A549 (cell line): ENCODE measurements around the gene CLDN11. TPM values are rescaled to one million over a fixed set of nuclear protein-coding genes. Genes with fewer than 3 reads are reported as not detected.

Experiments used
- ATAC-seq, 2 experiments: fragments of 200-7000 bp in 1 of 2; fragments of >200 bp in 1 of 2; cut with Nextera tagmentation in 1 of 2; cut with Tn5 transposase in 1 of 2; 3 replicates each; pipeline versions ENCODE4 v1.8.0 to v1.9.1; 2018 to 2020; ENCODE audit warnings: mild to moderate bottlenecking in 1 of 2, moderate library complexity in 1 of 2
- CTCF ChIA-PET: fragments of 300-600 bp; sonication (Branson Sonifier 250); formaldehyde crosslinking; extraction: SDS; loops from one replicate; lab custom pipeline; 2021; ENCODE audit warnings: antibody characterized with exemption, inconsistent platforms; lab: Yijun Ruan, JAX
- POLR2A ChIA-PET: fragments of 350-600 bp; formaldehyde crosslinking; extraction: SDS; loops from one replicate; lab custom pipeline; 2021; ENCODE audit warnings: antibody characterized with exemption, inconsistent platforms; lab: Yijun Ruan, JAX
- DNase-seq, 2 experiments: peaks; one replicate each; pipeline versions ENCODE4 v3.0.0 to v3.0.0-alpha.2; 2011 to 2016; ENCODE audit warnings: low read depth in 1 of 2, low spot score in 1 of 2
- FAIRE-seq: peaks from 2 replicates; lab custom pipeline; 2011; peaks lifted over from hg19 to GRCh38; lab: Jason Lieb, UNC
- H3K27ac ChIP-seq, 2 experiments: fragments of >200 bp; sonication (Bioruptor Twin); formaldehyde crosslinking; 3 replicates each; pipeline ENCODE4 v1.5.1; 2016 to 2017
- H3K4me1 ChIP-seq: fragments of >200 bp; sonication (Bioruptor Twin); formaldehyde crosslinking; 3 replicates; pipeline ENCODE4 v1.6.1; 2016
- H3K4me2 ChIP-seq: fragments of >200 bp; sonication (Bioruptor Twin); formaldehyde crosslinking; 3 replicates; pipeline ENCODE4 v1.6.1; 2016
- H3K4me3 ChIP-seq: fragments of >200 bp; sonication (Bioruptor Twin); formaldehyde crosslinking; 3 replicates; pipeline ENCODE4 v1.5.1; 2016
- H3K9me3 ChIP-seq: fragments of >200 bp; sonication (Bioruptor Twin); formaldehyde crosslinking; 3 replicates; pipeline ENCODE4 v1.6.1; 2016
- ATOH8 ChIP-seq: fragments of 250-450 bp; sonication (Bioruptor Pico); IDR thresholded peaks from 2 replicates; pipeline ENCODE4 v1.5.0; 2020; ENCODE audit warnings: low read depth, mild to moderate bottlenecking, moderate library complexity
- BHLHE40 ChIP-seq: IDR thresholded peaks from 2 replicates; pipeline ENCODE4 v1.6.1; 2012; ENCODE audit warnings: low read depth, low read length, inconsistent platforms
- CBX2 ChIP-seq: fragments of 200-600 bp; sonication (generic); IDR thresholded peaks from 2 replicates; pipeline ENCODE4 v1.6.1; 2016; ENCODE audit warnings: low read depth, mild to moderate bottlenecking, borderline replicate concordance
- CBX8 ChIP-seq: fragments of 200-600 bp; sonication (generic); IDR thresholded peaks from 2 replicates; pipeline ENCODE4 v1.6.1; 2016
- CHD2 ChIP-seq: fragments of 150-350 bp; IDR thresholded peaks from 2 replicates; pipeline ENCODE4 v1.6.1; 2014; ENCODE audit warnings: low read length; ENCODE audit not compliant: partially characterized antibody
- CHD4 ChIP-seq: fragments of 200-600 bp; sonication (generic); IDR thresholded peaks from 2 replicates; pipeline ENCODE4 v1.6.1; 2016; ENCODE audit warnings: antibody characterized with exemption, mild to moderate bottlenecking, borderline replicate concordance
- ELK1 ChIP-seq: fragments of 150-350 bp; IDR thresholded peaks from 2 replicates; pipeline ENCODE4 v1.6.1; 2014; ENCODE audit warnings: low read depth, mild to moderate bottlenecking, low read length
- GATA3 ChIP-seq: IDR thresholded peaks from 2 replicates; pipeline ENCODE4 v1.6.1; 2012; ENCODE audit warnings: borderline replicate concordance
- HES2 ChIP-seq: fragments of >200 bp; sonication (Bioruptor Twin); formaldehyde crosslinking; IDR thresholded peaks from 2 replicates; pipeline ENCODE4 v1.6.1; 2016
- HOXB13 ChIP-seq: fragments of 250-450 bp; sonication (Bioruptor Pico); IDR thresholded peaks from 2 replicates; pipeline ENCODE4 v1.5.0; 2020; ENCODE audit warnings: low read depth, mild to moderate bottlenecking, moderate library complexity
- HOXB5 ChIP-seq: fragments of 250-450 bp; sonication (Bioruptor Pico); IDR thresholded peaks from 2 replicates; pipeline ENCODE4 v1.5.0; 2020; ENCODE audit warnings: mild to moderate bottlenecking, moderate library complexity
- JUN ChIP-seq, 2 experiments: fragments of >200 bp; sonication (Bioruptor Twin); formaldehyde crosslinking; IDR thresholded peaks; 2 replicates in 1 of 2; 3 replicates in 1 of 2; pipeline ENCODE4 v1.6.1; 2016 to 2017
- JUNB ChIP-seq: fragments of >200 bp; sonication (Bioruptor Twin); formaldehyde crosslinking; IDR thresholded peaks from 2 replicates; pipeline ENCODE4 v1.6.1; 2016
- KDM5A ChIP-seq: fragments of 200-600 bp; sonication (generic); IDR thresholded peaks from 2 replicates; pipeline ENCODE4 v1.6.1; 2016; ENCODE audit warnings: antibody characterized with exemption, mild to moderate bottlenecking
- MAX ChIP-seq: IDR thresholded peaks from 2 replicates; pipeline ENCODE4 v1.6.1; 2012
- NFE2L2 ChIP-seq: fragments of 150-350 bp; conservative IDR thresholded peaks from 2 replicates; pipeline ENCODE4 v1.6.1; 2014; ENCODE audit warnings: low read length
- NPAS2 ChIP-seq: fragments of 250-450 bp; sonication (Bioruptor Pico); IDR thresholded peaks from 2 replicates; pipeline ENCODE4 v1.8.0; 2022; ENCODE audit warnings: mild to moderate bottlenecking, moderate library complexity, borderline replicate concordance
- NR3C1 ChIP-seq: fragments of >200 bp; sonication (Bioruptor Twin); formaldehyde crosslinking; IDR thresholded peaks from 3 replicates; pipeline ENCODE4 v1.6.1; 2017
- POLR2A ChIP-seq: IDR thresholded peaks from 2 replicates; pipeline ENCODE4 v1.6.1; 2012; ENCODE audit warnings: mild to moderate bottlenecking, low read length
- POLR2AphosphoS2 ChIP-seq: conservative IDR thresholded peaks from 2 replicates; pipeline ENCODE4 v1.6.1; 2012; ENCODE audit warnings: low read length, improper control_type of control experiment, inconsistent platforms
- RAD21 ChIP-seq, 2 experiments: fragments of >200 bp in 1 of 2; sonication (Bioruptor Twin) in 1 of 2; formaldehyde crosslinking in 1 of 2; IDR thresholded peaks in 1 of 2; conservative IDR thresholded peaks in 1 of 2; 2 replicates in 1 of 2; 3 replicates in 1 of 2; pipeline ENCODE4 v1.6.1; 2012 to 2018; ENCODE audit warnings: inconsistent platforms in 1 of 2
- RARB ChIP-seq: fragments of 250-450 bp; sonication (Bioruptor Pico); IDR thresholded peaks from 2 replicates; pipeline ENCODE4 v1.8.0; 2021; ENCODE audit warnings: mild to moderate bottlenecking, moderate library complexity
- REST ChIP-seq: fragments of 200-600 bp; sonication (generic); IDR thresholded peaks from 2 replicates; pipeline ENCODE4 v1.6.1; 2016; ENCODE audit warnings: antibody characterized with exemption, mild to moderate bottlenecking, moderate library complexity
- RFX5 ChIP-seq: fragments of 450-650 bp; IDR thresholded peaks from 2 replicates; pipeline ENCODE4 v1.7.1; 2014; ENCODE audit warnings: antibody characterized with exemption, mild to moderate bottlenecking, moderate library complexity
- TFCP2L1 ChIP-seq: fragments of 250-450 bp; sonication (Bioruptor Pico); IDR thresholded peaks from 2 replicates; pipeline ENCODE4 v1.5.0; 2021; ENCODE audit warnings: mild to moderate bottlenecking
- ZFP36 ChIP-seq: fragments of 450-650 bp; IDR thresholded peaks from 2 replicates; pipeline ENCODE4 v1.6.1; 2014; ENCODE audit warnings: borderline replicate concordance; ENCODE audit not compliant: partially characterized antibody
- ZNF302 ChIP-seq: fragments of 250-450 bp; sonication (Bioruptor Pico); IDR thresholded peaks from 2 replicates; pipeline ENCODE4 v1.9.0; 2021; ENCODE audit warnings: inconsistent platforms, mild to moderate bottlenecking, moderate library complexity
- ZSCAN20 ChIP-seq: fragments of 250-450 bp; sonication (Bioruptor Pico); IDR thresholded peaks from 2 replicates; pipeline ENCODE4 v1.8.0; 2022; ENCODE audit warnings: mild to moderate bottlenecking, moderate library complexity
- WGBS: methylation state at CpG from one replicate; pipeline ENCODE4 v1.1.6; 2017; ENCODE audit errors: missing lambda C conversion rate; 5-methylcytosine and 5-hydroxymethylcytosine counted together
- polyA plus RNA-seq, 4 experiments: library from polyadenylated mRNA; depleted of rRNA in 3 of 4; stranded (reverse); fragments of >200 nt; fragmentation: RNase III in 1 of 4; extraction: RNeasy Plus Mini Kit Qiagen cat#74134 plus additional on column Dnase treatment in 1 of 4; gene quantifications; 2 replicates in 3 of 4; 3 replicates in 1 of 4; pipeline ENCODE4 v1.2.3, GENCODE V29; 2011 to 2017

Gene CLDN11
- polyA plus RNA-seq, 2 of the 4 experiments (the other 2 are of a cell fraction) = 0.44 to 0.56 TPM

GRCh38 chr3:170454509-170454908 is 35.8 kb downstream of the CLDN11 start:
- POLR2A ChIA-PET = no interaction called here
- ATAC-seq = no peak
- FAIRE-seq = no peak
- H3K27ac ChIP-seq = no peak overlapping the region
- no peak overlapping the region for H3K4me3 ChIP-seq
- WGBS = 71% methylated on average over 6 of the region's 6 CpGs
- CTCF ChIA-PET = no interaction called here
- H3K4me1 ChIP-seq = no peaks in the 10 kb centered on the region
- no peak overlapping the region for H3K4me2 ChIP-seq
- no peaks in the 10 kb centered on the region for H3K9me3 ChIP-seq
- TF ChIP-seq CBX2 (no peak), CBX8 (no peak), ZFP36 (no peak), ZNF302 (CRISPR knock-in tag) (no peak), RFX5 (no peak), GATA3 (no peak), POLR2A (no peak), CHD4 (no peak), KDM5A (no peak), ZSCAN20 (CRISPR knock-in tag) (no peak), NR3C1 (no peak), JUNB (no peak), JUN (IDR thresholded peaks at IDR 0.05) (no peak), TFCP2L1 (no peak), REST (no peak), CHD2 (no peak), POLR2AphosphoS2 (no peak), RARB (CRISPR knock-in tag) (no peak), ELK1 (no peak), BHLHE40 (no peak)
- TF ChIP-seq, all 56 proteins: peak for 0
- no peak for DNase-seq

- Histone ChIP-seq H3K4me3 (no peak overlapping the region), H3K27ac (no peak overlapping the region)
- FAIRE-seq = no peak
- no peak for ATAC-seq
- DNase-seq = no peak
- no peak for TF ChIP-seq CBX2
- no peak for TF ChIP-seq HOXB5 (CRISPR knock-in tag)
- TF ChIP-seq RAD21 (conservative IDR thresholded peaks at IDR 0.05 in 1 of 2, IDR thresholded peaks at IDR 0.05 in 1 of 2) = no peak
- TF ChIP-seq NPAS2 (CRISPR knock-in tag) = no peak
- no peak for TF ChIP-seq CBX8
- TF ChIP-seq JUN (IDR thresholded peaks at IDR 0.05) = no peak
- no peak for TF ChIP-seq GATA3
- TF ChIP-seq CHD4 = no peak
- no peak for TF ChIP-seq NFE2L2
- no peak for TF ChIP-seq NR3C1
- no peak for TF ChIP-seq HOXB13 (CRISPR knock-in tag)
- TF ChIP-seq MAX = no peak
- TF ChIP-seq POLR2A = no peak
- TF ChIP-seq HES2 = no peak
- no peak for TF ChIP-seq RARB (CRISPR knock-in tag)
- TF ChIP-seq ATOH8 = no peak
- TF ChIP-seq, all 56 proteins: peak for 0
- Histone ChIP-seq H3K4me2 (no peak overlapping the region), H3K9me3 (no peaks in the 10 kb centered on the region), H3K4me1 (no peaks in the 10 kb centered on the region)
- whole genome bisulfite sequencing = 25% methylated on average over 4 of the region's 4 CpGs
- ChIA-PET POLR2A (no interaction called here), CTCF (interaction anchor here (1.1 kb wide), 1 partner anchor 44 kb away, joined by 3 read pairs; no protein-coding TSS in a partner anchor)
Observed at GRCh38 chr3:170458285-170458684, 39.6 kb downstream of the CLDN11 start.
